ENCODE results near the gene KCNA5. TPM values are rescaled to one million over a fixed set of nuclear protein-coding genes. Genes with fewer than 3 reads are reported as not detected.

Gene KCNA5
- total and polyA plus RNA-seq, 8 donors: 0.25 to 11.1 (median 0.91) TPM

DNA sequence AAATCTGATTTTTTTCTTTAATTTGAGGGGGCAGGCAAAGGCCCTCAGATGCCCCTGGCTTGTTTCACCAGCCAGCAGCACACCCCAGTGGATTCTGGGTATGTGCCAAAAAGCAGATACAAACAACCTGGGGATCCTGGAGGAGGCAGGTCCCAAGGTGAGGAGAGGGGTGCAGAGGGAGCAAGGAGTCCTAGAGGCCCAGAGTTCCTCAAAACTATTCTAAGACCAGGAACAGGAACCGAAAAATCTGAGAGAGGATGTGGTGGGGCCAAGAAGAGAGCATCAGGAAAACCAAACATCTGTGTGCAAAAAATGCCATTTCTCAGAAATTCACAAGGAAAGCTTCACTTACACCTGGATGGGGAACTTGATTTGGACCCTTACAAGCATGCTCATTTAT lies 8.2 kb downstream of the KCNA5 start:
- no peak for DNase-seq
- ATAC-seq: peak in 1 of 4 donors; percentile 25
- H3K4me3 ChIP-seq: no peak overlapping the region
- TF ChIP-seq, protein P1, sequence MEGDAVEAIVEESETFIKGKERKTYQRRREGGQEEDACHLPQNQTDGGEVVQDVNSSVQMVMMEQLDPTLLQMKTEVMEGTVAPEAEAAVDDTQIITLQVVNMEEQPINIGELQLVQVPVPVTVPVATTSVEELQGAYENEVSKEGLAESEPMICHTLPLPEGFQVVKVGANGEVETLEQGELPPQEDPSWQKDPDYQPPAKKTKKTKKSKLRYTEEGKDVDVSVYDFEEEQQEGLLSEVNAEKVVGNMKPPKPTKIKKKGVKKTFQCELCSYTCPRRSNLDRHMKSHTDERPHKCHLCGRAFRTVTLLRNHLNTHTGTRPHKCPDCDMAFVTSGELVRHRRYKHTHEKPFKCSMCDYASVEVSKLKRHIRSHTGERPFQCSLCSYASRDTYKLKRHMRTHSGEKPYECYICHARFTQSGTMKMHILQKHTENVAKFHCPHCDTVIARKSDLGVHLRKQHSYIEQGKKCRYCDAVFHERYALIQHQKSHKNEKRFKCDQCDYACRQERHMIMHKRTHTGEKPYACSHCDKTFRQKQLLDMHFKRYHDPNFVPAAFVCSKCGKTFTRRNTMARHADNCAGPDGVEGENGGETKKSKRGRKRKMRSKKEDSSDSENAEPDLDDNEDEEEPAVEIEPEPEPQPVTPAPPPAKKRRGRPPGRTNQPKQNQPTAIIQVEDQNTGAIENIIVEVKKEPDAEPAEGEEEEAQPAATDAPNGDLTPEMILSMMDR (IDR thresholded peaks at IDR 0.05): no peak
- H3K4me1 ChIP-seq: no peaks in the 10 kb centered on the region
- intact Hi-C loops (cut with DNase I): no loop called here
- no peaks in the 10 kb centered on the region for H3K9me3 ChIP-seq
- no peak for FAIRE-seq
- 51 to 72% methylated on average over 1 of the region's 1 CpG for WGBS, 2 donors
- H3K36me3 ChIP-seq: no peaks in the 10 kb centered on the region
- no peaks in the 10 kb centered on the region for H3K27me3 ChIP-seq
- H3K27ac ChIP-seq: no peak overlapping the region

DNA sequence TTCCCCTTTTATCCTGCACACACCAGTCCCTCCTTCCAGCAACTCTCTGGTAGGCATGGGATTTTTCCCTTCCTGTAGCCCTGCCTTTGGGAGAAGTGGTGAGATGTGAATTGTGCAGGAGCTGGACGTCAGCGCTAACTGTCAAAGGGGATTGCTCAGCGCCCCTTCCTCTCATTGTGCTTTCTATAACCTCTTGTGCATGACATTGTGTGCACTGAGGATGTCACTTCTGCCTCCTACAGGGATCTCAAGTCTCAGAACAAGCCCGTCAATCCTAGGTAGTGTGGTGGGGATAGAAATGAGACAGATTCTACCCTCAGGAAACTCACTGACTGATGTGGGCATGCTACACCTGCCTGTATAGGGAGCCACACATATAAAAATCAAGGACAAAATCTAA lies 8.7 kb downstream of the KCNA5 start:
- TF ChIP-seq, protein P1 (IDR thresholded peaks at IDR 0.05): no peak
- 60 to 69% methylated on average over 4 of the region's 4 CpGs for WGBS, 2 donors
- no peak for DNase-seq
- Histone ChIP-seq H3K27me3 (no peaks in the 10 kb centered on the region), H3K27ac (no peak overlapping the region), H3K4me3 (no peak overlapping the region), H3K4me1 (no peaks in the 10 kb centered on the region), H3K36me3 (no peaks in the 10 kb centered on the region), H3K9me3 (no peaks in the 10 kb centered on the region)
- intact Hi-C loops (cut with DNase I): no loop called here
- no peak for FAIRE-seq
- ATAC-seq: no peak

DNA sequence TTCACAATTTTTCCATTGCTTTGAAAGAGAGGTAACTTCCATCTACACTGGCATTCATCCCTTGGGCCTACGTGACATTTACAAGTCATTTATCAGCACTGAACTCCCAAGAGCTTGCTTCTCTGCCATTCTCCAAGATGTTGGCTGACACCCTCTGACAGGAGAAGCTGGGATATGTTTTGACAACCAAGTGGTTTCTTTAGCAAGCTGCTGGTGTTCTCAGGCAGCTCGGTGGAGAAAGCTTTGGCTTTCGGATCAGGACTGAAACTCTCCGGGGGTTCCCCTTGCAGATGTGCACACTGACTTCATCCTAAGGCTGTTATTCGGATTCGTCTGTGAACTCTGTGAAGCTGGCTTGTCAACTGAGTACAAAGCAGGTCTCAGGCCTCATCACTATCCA lies 15.7 kb downstream of the KCNA5 start:
- Histone ChIP-seq H3K4me3 (no peak overlapping the region), H3K4me1 (no peaks in the 10 kb centered on the region), H3K27ac (no peak overlapping the region), H3K27me3 (no peaks in the 10 kb centered on the region), H3K36me3 (no peaks in the 10 kb centered on the region), H3K9me3 (no peaks in the 10 kb centered on the region)
- FAIRE-seq: no peak
- TF ChIP-seq, protein P1 (IDR thresholded peaks at IDR 0.05): no peak
- intact Hi-C loops (cut with DNase I): no loop called here
- ATAC-seq: no peak
- no peak for DNase-seq
- WGBS, 2 donors: 40 to 71% methylated on average over 6 of the region's 6 CpGs

DNA sequence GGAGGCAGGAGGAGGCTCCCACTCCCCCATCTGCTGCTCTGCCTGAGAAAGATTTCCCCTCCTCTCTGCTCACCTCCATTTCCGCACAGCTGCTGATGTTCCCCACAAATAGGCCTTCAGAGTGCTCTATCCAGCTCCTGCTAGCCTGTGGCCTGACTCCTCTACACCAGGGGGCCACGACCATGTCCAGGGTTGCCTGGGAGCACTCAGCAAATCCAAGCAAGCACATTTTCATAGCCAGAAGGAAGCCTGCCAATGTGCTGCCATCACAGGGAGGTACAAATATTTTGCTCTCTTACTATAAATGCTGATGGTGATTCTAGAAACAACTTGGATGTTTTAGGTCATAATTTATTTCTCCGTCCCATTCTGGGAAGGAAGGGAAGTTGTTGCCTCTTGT lies 17.3 kb downstream of the KCNA5 start:
- DNase-seq (no peak), ATAC-seq (peak in 1 of 4 donors; percentile 50), FAIRE-seq (no peak)
- Histone ChIP-seq H3K9me3 (no peaks in the 10 kb centered on the region), H3K27ac (no peak overlapping the region), H3K4me3 (no peak overlapping the region), H3K4me1 (no peaks in the 10 kb centered on the region), H3K27me3 (no peaks in the 10 kb centered on the region), H3K36me3 (no peaks in the 10 kb centered on the region)
- intact Hi-C loops (cut with DNase I): no loop called here
- TF ChIP-seq, protein P1 (IDR thresholded peaks at IDR 0.05): no peak
- whole genome bisulfite sequencing, 2 donors: 70 to 75% methylated on average over 3 of the region's 3 CpGs

DNA sequence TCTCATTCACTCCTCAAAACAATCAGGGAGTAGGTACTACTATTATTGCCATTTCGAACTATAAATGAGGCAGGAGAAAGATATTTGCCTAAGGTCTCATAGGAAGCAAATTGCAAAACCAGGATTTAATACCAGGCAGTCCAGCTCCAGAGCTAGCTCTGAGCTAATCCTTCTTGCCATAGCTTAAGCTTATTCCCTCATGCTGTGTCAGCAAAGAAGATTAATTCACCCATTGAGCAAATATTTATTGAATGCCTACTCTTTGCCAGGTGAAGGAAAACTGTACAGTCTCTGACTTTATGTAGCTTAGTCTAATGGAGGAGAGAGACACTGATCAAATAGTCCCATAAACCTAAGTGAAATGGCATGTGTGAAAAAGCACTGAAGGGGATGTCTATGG lies 19.5 kb downstream of the KCNA5 start:
- Histone ChIP-seq H3K27ac (no peak overlapping the region), H3K9me3 (no peaks in the 10 kb centered on the region), H3K4me3 (no peak overlapping the region), H3K27me3 (no peaks in the 10 kb centered on the region), H3K36me3 (no peaks in the 10 kb centered on the region), H3K4me1 (no peaks in the 10 kb centered on the region)
- intact Hi-C loops (cut with DNase I): no loop called here
- TF ChIP-seq, protein P1 (IDR thresholded peaks at IDR 0.05): no peak
- no peak for FAIRE-seq
- no peak for DNase-seq
- ATAC-seq: peak; percentile 36 to 71 (median 48)
- WGBS, 2 donors: 16 to 30% methylated on average over 1 of the region's 1 CpG

Data from pancreas (tissue), 10 donors.